ENCODE results near the gene RPS6KB1. TPM values are rescaled to one million over a fixed set of nuclear protein-coding genes. Genes with fewer than 3 reads are reported as not detected.
A peak's percentile ranks its signal among the peaks of the same experiment; 100 is the strongest.
"Not testable (repeated sequence)": the region's sequence is repeated elsewhere in the genome, so short reads cannot be mapped to it uniquely, and the experiment has no call there.

RPS6KB1 gene
- polyA plus RNA-seq, 6 donors from 2014 or later = 13.7 to 28.2 (median 21.0) TPM

DNA sequence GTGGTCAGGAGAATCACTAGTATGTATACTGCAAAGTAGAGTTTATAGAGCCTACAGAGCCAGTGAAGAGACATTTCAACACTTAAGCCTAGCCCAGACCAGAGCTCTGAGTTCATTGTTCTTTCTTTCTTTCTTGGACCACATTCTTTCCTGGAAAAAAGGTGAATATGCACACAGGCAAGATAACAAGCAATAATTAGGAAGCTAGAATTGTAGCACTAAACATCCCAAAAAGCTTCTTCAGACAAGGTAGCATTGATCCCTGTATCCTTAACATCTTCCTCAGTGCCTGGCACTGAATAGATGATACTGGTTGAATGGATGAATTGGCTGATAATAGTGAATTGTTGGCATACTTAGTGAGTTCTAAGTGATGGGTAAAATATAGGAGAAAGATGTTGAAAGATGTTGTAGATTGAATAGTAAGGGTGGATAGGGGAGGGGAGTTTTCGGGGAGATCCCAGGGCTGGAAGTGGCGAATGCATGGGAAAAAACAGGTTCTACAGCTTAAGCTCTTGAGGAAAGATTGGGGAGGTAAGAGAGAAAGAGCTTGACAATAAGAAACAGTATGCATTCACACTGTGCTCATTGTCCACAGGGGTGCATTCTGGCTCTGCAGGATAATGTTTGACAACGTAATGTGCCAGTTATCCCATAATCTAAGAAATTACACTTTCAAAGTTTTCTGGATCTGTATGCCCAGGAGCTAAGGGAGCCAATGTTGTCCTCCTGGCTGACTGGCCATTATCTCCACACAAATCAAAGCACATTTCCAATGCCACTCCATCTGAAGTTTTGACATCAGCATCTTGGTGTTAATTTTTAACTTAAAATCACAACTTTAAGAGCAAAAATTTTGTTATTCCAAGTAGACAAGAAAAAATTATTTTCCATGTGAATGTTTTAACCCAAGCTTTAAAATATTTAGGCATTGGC, 35.8 kb upstream of the RPS6KB1 start:
- peak overlapping the region in 1 of 6 donors; percentile 2 for H3K27ac Mint-ChIP-seq
- no peaks in the 10 kb centered on the region for H3K27me3 Mint-ChIP-seq

GRCh38 chr17:59858167-59858816, 34.6 kb upstream of the RPS6KB1 start:
- no peaks in the 10 kb centered on the region for H3K36me3 Mint-ChIP-seq
- no peaks in the 10 kb centered on the region for H3K9me3 Mint-ChIP-seq
- H3K4me3 Mint-ChIP-seq = no peak overlapping the region
- no peak overlapping the region for H3K27ac Mint-ChIP-seq
- DNase-seq = no peak
- peaks cover 4% of the 10 kb centered on the region in 3 donors for H3K4me1 Mint-ChIP-seq
- ATAC-seq (ENCODE audit: low read depth in 2 of 2) = no peak
- no peaks in the 10 kb centered on the region for H3K27me3 Mint-ChIP-seq

More for the DNA sequence above, 35.8 kb upstream of the RPS6KB1 start:
- DNase-seq (no peak), ATAC-seq (ENCODE audit: low read depth in 2 of 2) (no peak)
- Mint-ChIP-seq H3K4me3 (no peak overlapping the region), H3K9me3 (no peaks in the 10 kb centered on the region), H3K36me3 (no peaks in the 10 kb centered on the region), H3K4me1 (peaks cover 5 to 12% (median 7%) of the 10 kb centered on the region in 3 donors)

- no peak for DNase-seq
- Mint-ChIP-seq H3K27ac (no peak overlapping the region), H3K4me1 (no peaks in the 10 kb centered on the region), H3K9me3 (no peaks in the 10 kb centered on the region), H3K4me3 (no peak overlapping the region), H3K27me3 (no peaks in the 10 kb centered on the region), H3K36me3 (no peaks in the 10 kb centered on the region)
- ATAC-seq (ENCODE audit: low read depth in 2 of 2) = no peak
Measured at GRCh38 chr17:59858932-59859331, 34.0 kb upstream of the RPS6KB1 start.

GRCh38 chr17:59859444-59860025, 33.4 kb upstream of the RPS6KB1 start:
- H3K4me1 Mint-ChIP-seq = no peaks in the 10 kb centered on the region
- no peak overlapping the region for H3K4me3 Mint-ChIP-seq
- ATAC-seq (ENCODE audit: low read depth in 2 of 2) (no peak), DNase-seq (no peak)
- H3K27me3 Mint-ChIP-seq = no peaks in the 10 kb centered on the region
- H3K9me3 Mint-ChIP-seq = no peaks in the 10 kb centered on the region
- no peaks in the 10 kb centered on the region for H3K36me3 Mint-ChIP-seq
- H3K27ac Mint-ChIP-seq = no peak overlapping the region

DNA sequence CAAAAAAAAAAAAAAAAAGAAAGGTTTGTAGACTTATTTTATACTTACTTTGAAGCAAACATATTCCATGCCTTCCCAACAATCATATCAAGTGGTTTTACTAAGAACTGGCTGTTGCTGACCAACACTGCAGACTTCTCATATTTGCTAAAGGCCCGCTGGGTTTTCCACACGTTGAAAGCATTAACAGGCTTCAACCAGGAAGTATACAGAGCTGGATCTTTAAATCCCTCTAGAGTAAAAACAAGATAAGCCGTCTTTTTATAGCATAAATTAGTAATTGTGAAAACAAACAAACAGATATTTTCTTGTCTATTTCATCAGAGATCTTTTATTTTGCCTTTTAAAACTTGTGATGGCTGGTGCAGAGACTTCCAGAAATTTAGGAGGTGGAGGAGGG, 29.3 kb upstream of the RPS6KB1 start:
- Mint-ChIP-seq H3K36me3 (no peaks in the 10 kb centered on the region), H3K27ac (peak overlapping the region in 1 of 6 donors; percentile 47), H3K4me1 (no peaks in the 10 kb centered on the region), H3K27me3 (no peaks in the 10 kb centered on the region), H3K9me3 (no peaks in the 10 kb centered on the region), H3K4me3 (no peak overlapping the region)
- ATAC-seq (ENCODE audit: low read depth in 2 of 2) = no peak
- no peak for DNase-seq

DNA sequence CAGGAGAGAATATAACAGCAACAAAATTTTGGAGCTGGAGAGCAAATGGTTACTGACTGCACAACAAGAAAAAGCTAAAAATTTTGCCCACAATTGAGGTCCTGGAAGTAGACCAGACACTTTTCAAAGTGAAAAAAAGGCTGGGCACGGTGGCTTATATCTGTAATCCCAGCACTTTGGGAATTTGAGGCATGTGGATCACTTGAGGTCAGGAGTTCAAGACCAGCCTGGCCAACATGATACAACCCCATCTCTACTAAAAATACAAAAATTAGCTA, 23.0 kb upstream of the RPS6KB1 start:
- no peak overlapping the region for H3K4me3 Mint-ChIP-seq
- ATAC-seq (ENCODE audit: low read depth in 2 of 2) (no peak), DNase-seq (no peak)
- H3K36me3 Mint-ChIP-seq = peaks cover 8 to 15% of the 10 kb centered on the region in 2 donors
- H3K27me3 Mint-ChIP-seq = no peaks in the 10 kb centered on the region
- no peaks in the 10 kb centered on the region for H3K4me1 Mint-ChIP-seq
- H3K9me3 Mint-ChIP-seq = no peaks in the 10 kb centered on the region
- no peak overlapping the region for H3K27ac Mint-ChIP-seq

DNA sequence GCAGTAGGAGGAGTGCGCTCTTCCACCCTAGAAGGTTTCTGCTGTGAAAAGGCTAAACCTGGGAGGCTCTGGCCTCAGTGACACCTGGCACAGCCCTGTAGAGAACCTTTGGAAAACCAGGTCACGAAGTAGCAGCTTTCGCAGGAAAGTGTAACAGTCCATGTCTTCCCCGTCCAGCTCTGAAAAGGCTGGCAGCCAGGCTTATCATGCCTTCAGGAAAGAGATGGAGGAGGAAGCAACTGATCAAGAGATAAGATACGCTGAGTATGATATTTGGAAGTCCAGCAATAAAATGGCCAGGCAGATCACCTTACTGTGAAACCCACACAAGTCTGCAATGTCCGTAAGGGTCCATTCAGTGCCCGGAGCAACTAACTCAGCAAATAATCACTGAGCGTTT, 22.4 kb upstream of the RPS6KB1 start:
- H3K27ac Mint-ChIP-seq = peak overlapping the region in 2 of 6 donors; percentile 52 to 87
- no peak overlapping the region for H3K4me3 Mint-ChIP-seq
- H3K9me3 Mint-ChIP-seq = no peaks in the 10 kb centered on the region
- no peaks in the 10 kb centered on the region for H3K27me3 Mint-ChIP-seq
- ATAC-seq (ENCODE audit: low read depth in 2 of 2) (no peak), DNase-seq (no peak)
- H3K4me1 Mint-ChIP-seq = no peaks in the 10 kb centered on the region
- H3K36me3 Mint-ChIP-seq = peaks cover 8 to 15% of the 10 kb centered on the region in 2 donors

- Mint-ChIP-seq H3K9me3 (no peaks in the 10 kb centered on the region), H3K4me3 (no peak overlapping the region), H3K27ac (peak overlapping the region in 1 of 6 donors; percentile 35), H3K27me3 (no peaks in the 10 kb centered on the region), H3K4me1 (no peaks in the 10 kb centered on the region), H3K36me3 (peaks cover 14 to 15% of the 10 kb centered on the region in 2 donors)
- DNase-seq = no peak
- no peak for ATAC-seq (ENCODE audit: low read depth in 2 of 2)
Measured at GRCh38 chr17:59872351-59872750, 20.6 kb upstream of the RPS6KB1 start.

GRCh38 chr17:59873414-59873813, 19.5 kb upstream of the RPS6KB1 start:
- not testable (repeated sequence) for H3K27me3 Mint-ChIP-seq; H3K27ac Mint-ChIP-seq; H3K4me1 Mint-ChIP-seq; ATAC-seq (ENCODE audit: low read depth in 2 of 2); H3K9me3 Mint-ChIP-seq; DNase-seq
- H3K4me3 Mint-ChIP-seq = peak overlapping the region in 1 of 8 donors; percentile 56
- H3K36me3 Mint-ChIP-seq = peaks cover 15 to 21% of the 10 kb centered on the region in 2 donors

DNA sequence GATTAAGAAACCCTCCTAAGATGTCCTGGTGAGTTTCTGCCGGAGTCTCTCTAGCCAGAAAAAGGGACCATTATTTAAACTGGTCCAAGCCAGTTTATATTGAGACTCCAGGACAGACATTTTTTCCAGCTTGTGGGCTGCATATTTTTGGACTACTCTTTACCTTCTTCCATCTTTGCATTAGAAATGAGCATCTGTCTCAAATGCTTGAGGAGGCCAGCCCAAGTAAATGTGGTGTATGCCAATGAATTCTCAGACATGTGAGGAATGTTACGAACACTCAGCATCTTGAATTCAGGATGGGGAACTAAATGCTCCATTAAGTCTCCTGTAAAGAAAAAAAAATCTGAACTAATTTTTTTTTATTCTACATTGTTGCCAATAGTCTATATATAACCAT, 18.5 kb upstream of the RPS6KB1 start:
- no peaks in the 10 kb centered on the region for H3K27me3 Mint-ChIP-seq
- DNase-seq = no peak
- H3K9me3 Mint-ChIP-seq = no peaks in the 10 kb centered on the region
- ATAC-seq (ENCODE audit: low read depth in 2 of 2) = no peak
- no peak overlapping the region for H3K27ac Mint-ChIP-seq
- H3K4me1 Mint-ChIP-seq = no peaks in the 10 kb centered on the region
- H3K4me3 Mint-ChIP-seq = no peak overlapping the region
- H3K36me3 Mint-ChIP-seq = peaks cover 15 to 21% of the 10 kb centered on the region in 2 donors

GRCh38 chr17:59876107-59876506, 16.8 kb upstream of the RPS6KB1 start:
- H3K4me1 Mint-ChIP-seq = no peaks in the 10 kb centered on the region
- no peak overlapping the region for H3K4me3 Mint-ChIP-seq
- no peaks in the 10 kb centered on the region for H3K27me3 Mint-ChIP-seq
- H3K27ac Mint-ChIP-seq = no peak overlapping the region
- peaks cover 15 to 21% of the 10 kb centered on the region in 2 donors for H3K36me3 Mint-ChIP-seq
- DNase-seq (no peak), ATAC-seq (ENCODE audit: low read depth in 2 of 2) (no peak)
- no peaks in the 10 kb centered on the region for H3K9me3 Mint-ChIP-seq

- H3K27ac Mint-ChIP-seq = no peak overlapping the region
- peaks cover 7 to 16% of the 10 kb centered on the region in 2 donors for H3K36me3 Mint-ChIP-seq
Measured at GRCh38 chr17:59877965-59878364, 15.0 kb upstream of the RPS6KB1 start.

GRCh38 chr17:59878624-59879023, 14.3 kb upstream of the RPS6KB1 start:
- Mint-ChIP-seq H3K4me3 (peak overlapping the region in 1 of 8 donors; percentile 29), H3K4me1 (no peaks in the 10 kb centered on the region), H3K36me3 (peaks cover 7 to 16% of the 10 kb centered on the region in 2 donors), H3K27ac (no peak overlapping the region), H3K27me3 (no peaks in the 10 kb centered on the region), H3K9me3 (no peaks in the 10 kb centered on the region)
- DNase-seq = no peak
- ATAC-seq (ENCODE audit: low read depth in 2 of 2) = no peak

More at GRCh38 chr17:59877965-59878364, 15.0 kb upstream of the RPS6KB1 start:
- Mint-ChIP-seq H3K4me1 (no peaks in the 10 kb centered on the region), H3K9me3 (no peaks in the 10 kb centered on the region), H3K4me3 (no peak overlapping the region), H3K27me3 (no peaks in the 10 kb centered on the region)
- DNase-seq (no peak), ATAC-seq (ENCODE audit: low read depth in 2 of 2) (no peak)

DNA sequence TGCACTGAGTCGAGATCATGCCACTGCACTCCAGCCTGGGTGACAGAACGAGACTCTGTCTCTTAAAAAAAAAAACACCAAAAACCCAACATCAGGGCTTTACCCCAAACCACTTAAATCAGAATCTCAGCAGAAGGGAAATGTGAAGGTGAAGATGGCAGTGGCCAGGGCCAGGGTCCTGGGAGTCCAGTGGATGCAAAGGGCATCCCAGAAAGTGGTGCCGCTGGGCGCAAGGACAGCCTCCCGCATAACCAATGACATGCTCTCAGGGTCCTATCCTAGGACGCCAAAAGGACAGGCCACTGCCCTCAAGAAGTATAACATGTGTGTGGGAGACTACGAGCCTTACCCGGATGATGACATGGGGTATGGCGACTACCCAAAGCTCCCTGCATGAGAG, 8.1 kb upstream of the RPS6KB1 start:
- DNase-seq (no peak), ATAC-seq (ENCODE audit: low read depth in 2 of 2) (no peak)
- H3K27me3 Mint-ChIP-seq = no peaks in the 10 kb centered on the region
- H3K36me3 Mint-ChIP-seq = peaks cover 8 to 12% of the 10 kb centered on the region in 2 donors
- H3K9me3 Mint-ChIP-seq = no peaks in the 10 kb centered on the region
- no peak overlapping the region for H3K4me3 Mint-ChIP-seq
- H3K27ac Mint-ChIP-seq = no peak overlapping the region
- H3K4me1 Mint-ChIP-seq = peaks cover 4 to 11% (median 7%) of the 10 kb centered on the region in 3 donors

Data from naive B cell (primary cell).